GM20000 (cell line): Measurements from ENCODE around the gene AAGAB.
A peak's percentile ranks its signal among the peaks of the same experiment; 100 is the strongest.
"Not testable (repeated sequence)": the region's sequence is repeated elsewhere in the genome, so short reads cannot be mapped to it uniquely, and the experiment has no call there.

Source experiments
- DNase-seq: peaks from one replicate; pipeline ENCODE4 v3.0.0; 2012; ENCODE audit warnings: low spot score
- CTCF ChIP-seq: IDR thresholded peaks from 2 replicates; pipeline ENCODE4 v1.5.1; 2012; ENCODE audit warnings: mild to moderate bottlenecking, control low read depth; ENCODE audit errors: extremely low read depth, missing control alignments

AAGAB gene

GRCh38 chr15:67254238-67255175 is at the start of gene AAGAB, which contains the start of gene IQCH:
AAGAB (minus strand) TSS chr15:67254661; CDS start chr15:67254631, 30 bp downstream.
IQCH (plus strand) TSS chr15:67254786; CDS start chr15:67254897, 111 bp downstream.
- DNase-seq = peak; percentile 96
- no peak for TF ChIP-seq CTCF

- TF ChIP-seq CTCF = peak; percentile 12
- DNase-seq = peak; percentile 39
Measured at GRCh38 chr15:67303490-67304363, 49.3 kb upstream of the AAGAB start.

GRCh38 chr15:67300266-67301025 is 46.0 kb upstream of the AAGAB start:
- DNase-seq = no peak
- no peak for TF ChIP-seq CTCF

GRCh38 chr15:67296684-67297083 is 42.2 kb upstream of the AAGAB start:
- TF ChIP-seq CTCF = no peak
- no peak for DNase-seq

- no peak for DNase-seq
- TF ChIP-seq CTCF = no peak
Measured at GRCh38 chr15:67296188-67296587, 41.7 kb upstream of the AAGAB start.

- DNase-seq = no peak
- no peak for TF ChIP-seq CTCF
Measured at GRCh38 chr15:67290319-67290718, 35.9 kb upstream of the AAGAB start.

- DNase-seq = not testable (repeated sequence)
Measured at GRCh38 chr15:67286400-67286799, 31.9 kb upstream of the AAGAB start.

- not testable (repeated sequence) for DNase-seq
Measured at GRCh38 chr15:67285625-67286024, 31.2 kb upstream of the AAGAB start.
